ENCODE data around the gene FAM83G.
"Not testable (repeated sequence)": the region's sequence is repeated elsewhere in the genome, so short reads cannot be mapped to it uniquely, and the experiment has no call there.

The FAM83G gene

DNA sequence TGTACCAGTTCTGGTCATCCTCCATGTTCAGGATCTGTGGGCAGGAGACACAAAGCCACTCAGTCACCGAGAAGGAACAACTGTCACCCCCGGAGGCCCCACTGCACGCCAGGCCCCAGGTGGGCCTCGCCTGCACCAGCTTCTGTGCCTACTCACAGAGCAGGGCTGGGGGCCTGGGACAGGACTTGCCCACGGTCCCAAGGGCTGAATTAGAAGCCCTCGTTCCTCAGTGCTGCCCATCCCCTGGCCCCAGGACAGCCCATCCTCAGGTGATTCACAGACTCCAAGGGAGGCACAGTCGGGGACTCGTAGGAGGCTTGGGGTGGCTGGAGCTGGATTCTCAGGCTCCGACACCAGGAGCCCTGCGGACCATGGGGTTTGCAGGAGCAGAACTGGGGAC is 37.3 kb upstream of the FAM83G start:
- H3K27ac ChIP-seq (ENCODE audit: low read length, poor library complexity, severe bottlenecking); H3K18ac ChIP-seq (ENCODE audit: low read depth in 1 of 2, low read length in 2 of 2); H2BK120ac ChIP-seq (ENCODE audit: low read depth, low read length); H4K8ac ChIP-seq (ENCODE audit: low read length); H4K91ac ChIP-seq (ENCODE audit: low read length); DNase-seq; H3K14ac ChIP-seq (ENCODE audit: low read length in 2 of 2); H3K79me1 ChIP-seq (replicated peaks; ENCODE audit: low read length, poor library complexity, severe bottlenecking); H3K27me3 ChIP-seq (ENCODE audit: control insufficient read depth in 1 of 2, insufficient read depth in 1 of 2, low read length in 2 of 2); H3K23ac ChIP-seq (ENCODE audit: low read length in 2 of 2); H3K9ac ChIP-seq (ENCODE audit: low read length); H3K36me3 ChIP-seq (ENCODE audit: control insufficient read depth in 1 of 2, insufficient read depth in 2 of 2, low read depth in 1 of 2, low read length in 2 of 2); H2BK15ac ChIP-seq (ENCODE audit: low read depth, poor library complexity, severe bottlenecking); H3K4ac ChIP-seq (ENCODE audit: low read depth in 1 of 2, low read length in 2 of 2); H2BK12ac ChIP-seq (ENCODE audit: low read length in 2 of 2); H3K4me2 ChIP-seq (ENCODE audit: low read length, poor library complexity, severe bottlenecking); H3K4me3 ChIP-seq (ENCODE audit: insufficient read depth in 1 of 2, low read depth in 1 of 2, low read length in 2 of 2); H2AFZ ChIP-seq (ENCODE audit: low read depth, low read length); H3K4me1 ChIP-seq (ENCODE audit: control insufficient read depth, insufficient read depth, low read depth, low read length); H3K9me3 ChIP-seq (ENCODE audit: control insufficient read depth, low read length); H2BK5ac ChIP-seq (ENCODE audit: low read depth, low read length, poor library complexity, severe bottlenecking); H2AK5ac ChIP-seq (ENCODE audit: low read length, severe bottlenecking): not testable (repeated sequence)
- WGBS, result no CpG with 5 or more reads among the region's 10 CpGs

DNA sequence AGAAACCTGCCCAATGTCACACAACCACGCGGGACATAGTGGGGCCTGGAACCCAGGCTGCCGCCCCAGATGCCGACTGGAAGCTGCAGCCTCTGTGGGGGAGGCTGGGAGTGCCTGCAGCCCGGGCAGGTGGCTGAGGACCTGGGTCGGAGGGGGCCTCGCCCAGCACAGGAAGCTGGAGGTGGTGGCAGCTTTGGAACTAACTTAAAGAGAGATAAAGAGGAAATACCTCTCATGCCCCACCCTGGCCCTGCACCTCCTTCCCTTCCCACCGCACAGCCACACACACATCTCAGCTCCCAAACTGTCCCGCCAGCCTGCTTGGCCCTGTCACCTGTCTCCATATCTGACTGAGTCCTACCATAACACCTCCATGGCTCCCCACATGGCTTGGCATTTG is 35.8 kb upstream of the FAM83G start:
- not testable (repeated sequence) for H3K4me2 ChIP-seq (ENCODE audit: low read length, poor library complexity, severe bottlenecking); H3K36me3 ChIP-seq (ENCODE audit: control insufficient read depth in 1 of 2, insufficient read depth in 2 of 2, low read depth in 1 of 2, low read length in 2 of 2); H2AFZ ChIP-seq (ENCODE audit: low read depth, low read length); H2BK12ac ChIP-seq (ENCODE audit: low read length in 2 of 2); H4K8ac ChIP-seq (ENCODE audit: low read length); H3K9ac ChIP-seq (ENCODE audit: low read length); H3K4me3 ChIP-seq (ENCODE audit: insufficient read depth in 1 of 2, low read depth in 1 of 2, low read length in 2 of 2); H3K79me1 ChIP-seq (replicated peaks; ENCODE audit: low read length, poor library complexity, severe bottlenecking); H2BK5ac ChIP-seq (ENCODE audit: low read depth, low read length, poor library complexity, severe bottlenecking); H3K14ac ChIP-seq (ENCODE audit: low read length in 2 of 2); H3K9me3 ChIP-seq (ENCODE audit: control insufficient read depth, low read length); H4K91ac ChIP-seq (ENCODE audit: low read length); H3K4ac ChIP-seq (ENCODE audit: low read depth in 1 of 2, low read length in 2 of 2); H3K4me1 ChIP-seq (ENCODE audit: control insufficient read depth, insufficient read depth, low read depth, low read length); H3K27me3 ChIP-seq (ENCODE audit: control insufficient read depth in 1 of 2, insufficient read depth in 1 of 2, low read length in 2 of 2); H2BK15ac ChIP-seq (ENCODE audit: low read depth, poor library complexity, severe bottlenecking); DNase-seq; H3K18ac ChIP-seq (ENCODE audit: low read depth in 1 of 2, low read length in 2 of 2); H3K27ac ChIP-seq (ENCODE audit: low read length, poor library complexity, severe bottlenecking); H3K23ac ChIP-seq (ENCODE audit: low read length in 2 of 2); H2AK5ac ChIP-seq (ENCODE audit: low read length, severe bottlenecking); H2BK120ac ChIP-seq (ENCODE audit: low read depth, low read length)
- no CpG with 5 or more reads among the region's 9 CpGs for WGBS

DNA sequence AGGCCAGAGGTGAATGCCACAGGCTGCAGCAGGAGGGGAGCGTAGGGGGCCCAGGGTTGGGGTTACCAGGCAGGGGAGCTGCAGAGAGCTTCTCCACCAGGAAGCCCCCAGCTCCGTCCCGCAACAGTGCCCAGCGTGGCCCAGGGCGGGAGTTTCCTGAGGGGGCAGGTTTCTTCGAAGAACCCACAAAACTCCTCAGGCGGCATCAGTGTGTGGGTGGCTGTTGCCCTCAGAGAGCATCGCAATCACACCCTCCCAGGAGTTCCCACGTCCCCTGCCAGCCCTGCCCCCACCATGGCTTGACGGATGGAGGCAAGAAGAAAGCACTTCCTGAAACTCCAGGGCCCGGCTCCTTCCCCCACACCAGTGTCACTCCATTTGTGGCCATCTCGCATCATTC is 34.2 kb upstream of the FAM83G start:
- not testable (repeated sequence) for H3K14ac ChIP-seq (ENCODE audit: low read length in 2 of 2); H3K4me2 ChIP-seq (ENCODE audit: low read length, poor library complexity, severe bottlenecking); H3K18ac ChIP-seq (ENCODE audit: low read depth in 1 of 2, low read length in 2 of 2); H2BK5ac ChIP-seq (ENCODE audit: low read depth, low read length, poor library complexity, severe bottlenecking); H2BK120ac ChIP-seq (ENCODE audit: low read depth, low read length); H2AFZ ChIP-seq (ENCODE audit: low read depth, low read length); H4K8ac ChIP-seq (ENCODE audit: low read length); H2BK12ac ChIP-seq (ENCODE audit: low read length in 2 of 2); H3K36me3 ChIP-seq (ENCODE audit: control insufficient read depth in 1 of 2, insufficient read depth in 2 of 2, low read depth in 1 of 2, low read length in 2 of 2); H4K91ac ChIP-seq (ENCODE audit: low read length); H3K9me3 ChIP-seq (ENCODE audit: control insufficient read depth, low read length); H3K23ac ChIP-seq (ENCODE audit: low read length in 2 of 2); H3K79me1 ChIP-seq (replicated peaks; ENCODE audit: low read length, poor library complexity, severe bottlenecking); H3K27me3 ChIP-seq (ENCODE audit: control insufficient read depth in 1 of 2, insufficient read depth in 1 of 2, low read length in 2 of 2); H3K4me1 ChIP-seq (ENCODE audit: control insufficient read depth, insufficient read depth, low read depth, low read length); H3K27ac ChIP-seq (ENCODE audit: low read length, poor library complexity, severe bottlenecking); H3K4ac ChIP-seq (ENCODE audit: low read depth in 1 of 2, low read length in 2 of 2); H3K9ac ChIP-seq (ENCODE audit: low read length); H2AK5ac ChIP-seq (ENCODE audit: low read length, severe bottlenecking); H3K4me3 ChIP-seq (ENCODE audit: insufficient read depth in 1 of 2, low read depth in 1 of 2, low read length in 2 of 2); DNase-seq; H2BK15ac ChIP-seq (ENCODE audit: low read depth, poor library complexity, severe bottlenecking)
- no CpG with 5 or more reads among the region's 12 CpGs for WGBS

DNA sequence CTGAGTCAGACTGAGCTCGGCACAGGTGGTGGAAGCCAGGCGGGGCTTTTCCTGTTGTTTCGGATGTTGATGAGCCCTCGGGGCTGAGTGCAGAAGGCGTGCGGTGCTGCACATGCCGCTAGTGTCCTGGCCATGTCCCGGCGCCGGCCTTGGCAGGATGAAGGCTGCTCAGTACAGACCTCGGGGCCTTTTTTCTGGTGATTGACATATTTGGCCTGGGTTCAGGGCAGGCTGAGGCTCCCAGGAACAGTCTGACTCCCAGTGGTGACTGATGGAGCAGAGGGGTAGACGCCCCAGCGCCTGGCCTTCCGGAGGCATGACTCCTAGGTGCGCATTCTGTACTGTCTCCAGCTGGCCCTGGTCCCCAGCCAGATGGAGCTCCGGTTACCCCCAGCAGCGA is 33.4 kb upstream of the FAM83G start:
- H3K4ac ChIP-seq (ENCODE audit: low read depth in 1 of 2, low read length in 2 of 2); H3K27me3 ChIP-seq (ENCODE audit: control insufficient read depth in 1 of 2, insufficient read depth in 1 of 2, low read length in 2 of 2); H3K4me2 ChIP-seq (ENCODE audit: low read length, poor library complexity, severe bottlenecking); H3K9me3 ChIP-seq (ENCODE audit: control insufficient read depth, low read length); H2BK15ac ChIP-seq (ENCODE audit: low read depth, poor library complexity, severe bottlenecking); H3K14ac ChIP-seq (ENCODE audit: low read length in 2 of 2); H2AK5ac ChIP-seq (ENCODE audit: low read length, severe bottlenecking); H3K27ac ChIP-seq (ENCODE audit: low read length, poor library complexity, severe bottlenecking); DNase-seq; H3K18ac ChIP-seq (ENCODE audit: low read depth in 1 of 2, low read length in 2 of 2); H3K4me3 ChIP-seq (ENCODE audit: insufficient read depth in 1 of 2, low read depth in 1 of 2, low read length in 2 of 2); H4K8ac ChIP-seq (ENCODE audit: low read length); H2BK120ac ChIP-seq (ENCODE audit: low read depth, low read length); H3K36me3 ChIP-seq (ENCODE audit: control insufficient read depth in 1 of 2, insufficient read depth in 2 of 2, low read depth in 1 of 2, low read length in 2 of 2); H2BK5ac ChIP-seq (ENCODE audit: low read depth, low read length, poor library complexity, severe bottlenecking); H3K23ac ChIP-seq (ENCODE audit: low read length in 2 of 2); H2BK12ac ChIP-seq (ENCODE audit: low read length in 2 of 2); H2AFZ ChIP-seq (ENCODE audit: low read depth, low read length); H3K79me1 ChIP-seq (replicated peaks; ENCODE audit: low read length, poor library complexity, severe bottlenecking); H3K4me1 ChIP-seq (ENCODE audit: control insufficient read depth, insufficient read depth, low read depth, low read length); H4K91ac ChIP-seq (ENCODE audit: low read length); H3K9ac ChIP-seq (ENCODE audit: low read length): not testable (repeated sequence)
- WGBS, result no CpG with 5 or more reads among the region's 17 CpGs
